ENCODE results near the gene BANK1.

DNA sequence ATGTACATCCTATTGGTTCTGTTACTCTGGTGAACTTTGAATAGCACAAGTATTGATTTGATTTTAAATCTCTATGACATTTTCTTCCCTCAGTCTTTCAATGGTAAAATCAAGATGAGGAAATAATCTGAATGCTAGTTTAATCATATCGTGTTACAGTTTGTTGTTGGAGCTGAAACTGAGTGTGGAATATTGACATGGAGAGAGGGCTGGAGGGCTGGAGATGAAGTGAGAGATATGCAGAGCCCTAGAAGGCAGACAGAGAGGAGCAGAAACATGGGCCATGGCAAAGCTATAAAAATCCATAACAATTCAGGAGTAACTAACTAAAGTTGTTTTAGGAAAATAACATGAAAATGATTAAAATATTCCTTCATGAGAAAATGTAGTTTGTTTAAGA, 141.1 kb downstream of the BANK1 start:
- TF ChIP-seq, protein P1, sequence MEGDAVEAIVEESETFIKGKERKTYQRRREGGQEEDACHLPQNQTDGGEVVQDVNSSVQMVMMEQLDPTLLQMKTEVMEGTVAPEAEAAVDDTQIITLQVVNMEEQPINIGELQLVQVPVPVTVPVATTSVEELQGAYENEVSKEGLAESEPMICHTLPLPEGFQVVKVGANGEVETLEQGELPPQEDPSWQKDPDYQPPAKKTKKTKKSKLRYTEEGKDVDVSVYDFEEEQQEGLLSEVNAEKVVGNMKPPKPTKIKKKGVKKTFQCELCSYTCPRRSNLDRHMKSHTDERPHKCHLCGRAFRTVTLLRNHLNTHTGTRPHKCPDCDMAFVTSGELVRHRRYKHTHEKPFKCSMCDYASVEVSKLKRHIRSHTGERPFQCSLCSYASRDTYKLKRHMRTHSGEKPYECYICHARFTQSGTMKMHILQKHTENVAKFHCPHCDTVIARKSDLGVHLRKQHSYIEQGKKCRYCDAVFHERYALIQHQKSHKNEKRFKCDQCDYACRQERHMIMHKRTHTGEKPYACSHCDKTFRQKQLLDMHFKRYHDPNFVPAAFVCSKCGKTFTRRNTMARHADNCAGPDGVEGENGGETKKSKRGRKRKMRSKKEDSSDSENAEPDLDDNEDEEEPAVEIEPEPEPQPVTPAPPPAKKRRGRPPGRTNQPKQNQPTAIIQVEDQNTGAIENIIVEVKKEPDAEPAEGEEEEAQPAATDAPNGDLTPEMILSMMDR (IDR thresholded peaks at IDR 0.05) = no peak
- TF ChIP-seq EP300 (IDR thresholded peaks at IDR 0.05) = no peak
